GM03348 (cell line): ENCODE data around the gene PPP6C.
"Not testable (repeated sequence)": the region's sequence is repeated elsewhere in the genome, so short reads cannot be mapped to it uniquely, and the experiment has no call there.

Experiments used
- DNase-seq: peaks from one replicate; pipeline ENCODE4 v3.0.0; 2012; ENCODE audit warnings: low spot score

The PPP6C gene

DNA sequence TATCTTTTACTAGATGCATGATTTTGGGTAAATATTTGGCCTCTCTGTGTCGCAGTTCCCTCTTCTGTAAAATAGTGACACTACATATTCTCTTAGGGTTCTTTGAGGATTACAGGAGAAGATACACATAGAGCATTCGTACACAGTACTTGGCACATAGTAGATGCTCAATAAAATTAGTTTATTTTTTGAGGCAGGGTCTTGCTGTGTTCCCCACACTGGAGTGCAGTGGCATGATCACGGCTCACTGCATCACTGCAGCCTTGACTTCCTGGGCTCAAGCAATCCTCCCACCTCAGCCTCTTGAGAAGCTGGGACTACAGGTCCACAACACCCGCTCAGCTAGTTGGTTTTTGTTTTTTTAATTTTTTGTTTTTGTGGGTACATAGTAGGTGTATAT is 47.9 kb downstream of the PPP6C start:
- no peak for DNase-seq

DNA sequence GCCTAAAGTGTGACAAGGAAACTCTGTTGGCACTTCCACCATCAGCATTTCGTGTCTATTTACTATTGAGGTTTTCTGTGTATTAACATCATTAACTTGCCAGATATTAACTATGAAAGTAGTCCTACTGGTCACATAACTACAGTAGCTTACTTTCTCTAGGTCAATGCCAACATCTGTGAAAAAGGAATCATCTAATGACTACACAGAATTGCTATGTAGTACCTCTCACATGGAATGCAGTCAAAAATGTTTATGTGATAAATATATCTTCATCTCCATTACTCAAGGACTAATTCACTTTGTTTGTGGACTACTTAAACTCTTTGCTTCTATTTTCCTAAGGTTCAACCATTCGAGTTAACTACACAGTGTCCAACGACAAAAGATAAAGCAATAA is 48.4 kb downstream of the PPP6C start:
- peak; percentile 58 for DNase-seq

DNA sequence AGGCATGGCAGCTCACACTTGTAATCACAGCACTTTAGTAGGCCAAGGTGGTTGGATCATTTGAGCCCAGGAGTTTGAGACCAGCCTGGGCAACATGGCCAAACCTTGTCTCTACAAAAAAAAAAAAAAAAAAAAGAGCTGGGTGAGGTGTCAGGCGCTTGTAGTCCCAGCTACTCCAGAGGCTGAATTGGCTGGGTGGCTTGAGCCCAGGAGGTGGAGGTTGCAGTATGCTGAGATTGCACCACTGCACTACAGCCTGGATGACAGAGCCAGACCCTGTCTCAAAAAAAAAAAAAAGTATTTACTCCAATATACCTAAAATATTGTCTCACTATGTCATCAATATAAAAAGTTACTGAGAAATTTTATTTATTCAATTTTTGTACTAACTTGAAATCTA is 49.0 kb downstream of the PPP6C start:
- DNase-seq: no peak

- peak; percentile 60 for DNase-seq
Observed at GRCh38 chr9:125137200-125137599, 52.4 kb downstream of the PPP6C start.

GRCh38 chr9:125134976-125135375 is 54.6 kb downstream of the PPP6C start:
- no peak for DNase-seq

- DNase-seq: no peak
Observed at GRCh38 chr9:125133403-125134329, 55.9 kb downstream of the PPP6C start.

GRCh38 chr9:125131778-125132177 is 57.8 kb downstream of the PPP6C start:
- no peak for DNase-seq

DNA sequence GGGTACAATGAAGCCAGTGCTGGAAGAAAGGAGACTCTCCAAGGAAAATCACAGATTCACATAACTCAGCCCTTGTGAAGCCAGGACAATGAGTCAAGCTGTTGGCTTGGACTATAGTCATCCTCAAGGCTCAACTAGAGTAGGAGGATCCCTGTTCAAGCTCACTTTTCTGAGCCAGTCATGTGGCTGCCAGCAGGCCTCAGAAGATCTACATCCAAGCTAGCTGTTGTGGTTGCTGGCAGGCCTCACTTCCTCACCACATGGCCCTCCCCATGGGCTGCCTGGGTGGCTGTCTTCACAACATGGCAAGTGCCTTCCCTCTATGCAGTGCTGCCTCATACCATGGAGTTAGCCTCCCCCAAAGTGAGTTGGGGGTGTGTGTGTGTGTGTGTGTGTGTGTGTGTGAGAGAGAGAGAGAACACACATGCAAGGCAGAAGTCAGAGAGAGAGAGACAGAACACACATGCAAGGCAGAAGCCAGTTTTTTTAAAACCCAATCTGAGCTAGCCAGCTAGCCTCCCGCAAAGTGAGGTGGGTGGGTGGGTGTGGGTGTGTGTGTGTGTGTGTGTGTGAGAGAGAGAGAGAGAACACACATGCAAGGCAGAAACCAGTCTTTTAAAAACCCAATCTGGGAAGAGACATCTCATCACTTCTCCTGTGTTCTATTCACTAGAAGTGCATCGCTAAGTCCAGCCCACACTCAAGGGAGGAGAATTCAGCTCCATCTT is 63.4 kb downstream of the PPP6C start:
- peak; percentile 93 for DNase-seq

DNA sequence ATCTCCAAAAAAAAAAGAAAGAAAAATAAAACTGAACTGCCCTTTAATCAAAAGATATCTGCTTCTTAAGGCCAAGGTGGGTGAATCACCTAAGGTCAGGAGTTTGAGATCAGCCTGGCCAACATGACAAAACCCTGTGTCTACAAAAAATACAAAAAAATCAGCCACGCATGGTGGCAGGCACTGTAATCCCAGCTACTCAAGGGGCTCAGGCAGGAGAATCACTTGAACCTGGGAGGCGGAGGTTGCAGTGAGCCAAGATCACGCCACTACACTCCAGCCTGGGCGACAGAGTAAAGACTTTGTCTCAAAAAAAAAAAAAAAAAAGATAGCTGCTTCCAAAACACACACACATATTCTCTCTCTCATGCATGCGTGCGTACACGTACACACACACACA is 64.1 kb downstream of the PPP6C start:
- no peak for DNase-seq

DNA sequence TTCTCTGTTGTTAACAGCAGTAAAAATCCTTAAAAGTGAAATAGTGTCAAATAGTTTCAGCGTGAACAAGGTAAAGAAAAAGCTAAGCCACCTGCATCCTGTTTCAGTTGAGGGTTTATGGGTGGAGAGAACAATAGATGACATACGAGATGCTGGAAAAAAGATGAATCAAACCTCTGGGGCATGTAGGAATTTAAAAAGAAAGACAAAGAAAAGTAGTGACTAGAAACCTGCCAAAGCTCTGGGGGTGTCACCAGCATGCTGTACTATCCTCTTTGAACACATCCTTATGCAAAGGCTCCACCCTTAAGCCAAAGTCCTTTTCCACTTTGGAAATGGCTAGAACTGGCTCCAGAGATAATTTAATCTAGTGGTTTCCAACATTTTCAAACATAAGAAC is 68.5 kb downstream of the PPP6C start:
- no peak for DNase-seq

DNA sequence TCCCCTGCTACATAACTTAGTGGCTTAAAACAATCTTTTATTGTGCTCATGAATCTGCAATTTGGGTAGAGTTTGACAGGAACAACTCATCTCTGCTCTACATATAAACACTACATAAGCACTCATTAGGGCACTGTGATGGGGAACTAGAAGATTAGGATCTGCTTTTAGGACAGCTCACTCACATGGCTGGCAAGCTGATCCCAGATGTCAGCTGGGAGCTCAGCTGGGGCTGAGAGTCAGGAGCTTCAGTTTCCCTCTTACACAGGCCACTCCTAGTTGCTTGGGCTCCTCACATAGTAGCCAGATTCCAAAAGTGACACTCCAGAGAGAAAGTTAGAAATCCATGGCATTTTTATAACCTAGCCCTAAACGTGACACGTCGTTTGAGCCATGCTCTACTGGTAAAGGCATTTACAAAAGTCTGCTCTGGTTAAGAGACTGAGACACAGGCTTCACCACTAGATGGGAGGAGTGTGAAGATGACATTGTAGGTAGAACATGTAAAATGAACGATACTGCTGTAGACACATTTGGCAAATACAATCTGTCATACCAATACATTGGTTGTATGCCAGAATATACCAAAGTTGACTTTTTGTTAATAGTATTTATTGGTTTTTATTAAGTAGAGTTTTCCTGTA is 69.8 kb downstream of the PPP6C start:
- DNase-seq: peak; percentile 51

- not testable (repeated sequence) for DNase-seq
Observed at GRCh38 chr9:125118696-125119095, 70.9 kb downstream of the PPP6C start.

GRCh38 chr9:125114503-125114902 is 75.1 kb downstream of the PPP6C start:
- DNase-seq: not testable (repeated sequence)

DNA sequence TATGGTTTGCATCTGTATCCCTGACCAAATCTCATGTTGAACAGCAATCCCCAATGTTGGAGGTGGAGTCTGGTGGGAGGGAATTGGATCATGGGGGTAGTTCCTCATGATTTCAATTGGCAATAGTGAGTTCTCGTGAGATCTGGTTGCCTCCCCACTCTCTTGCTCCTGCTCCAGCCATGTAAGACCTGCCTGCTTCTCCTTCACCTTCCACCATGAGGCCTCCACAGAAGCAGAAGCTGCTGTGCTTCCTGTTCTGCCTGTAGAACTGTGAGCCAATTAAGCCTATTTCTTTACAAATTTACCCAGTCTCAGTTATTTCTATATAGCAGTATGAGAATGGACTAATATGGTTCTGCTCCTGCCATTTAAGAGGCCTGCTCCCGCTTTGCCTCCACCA is 79.1 kb downstream of the PPP6C start:
- no peak for DNase-seq

GRCh38 chr9:125108541-125108940 is 81.1 kb downstream of the PPP6C start:
- not testable (repeated sequence) for DNase-seq

DNA sequence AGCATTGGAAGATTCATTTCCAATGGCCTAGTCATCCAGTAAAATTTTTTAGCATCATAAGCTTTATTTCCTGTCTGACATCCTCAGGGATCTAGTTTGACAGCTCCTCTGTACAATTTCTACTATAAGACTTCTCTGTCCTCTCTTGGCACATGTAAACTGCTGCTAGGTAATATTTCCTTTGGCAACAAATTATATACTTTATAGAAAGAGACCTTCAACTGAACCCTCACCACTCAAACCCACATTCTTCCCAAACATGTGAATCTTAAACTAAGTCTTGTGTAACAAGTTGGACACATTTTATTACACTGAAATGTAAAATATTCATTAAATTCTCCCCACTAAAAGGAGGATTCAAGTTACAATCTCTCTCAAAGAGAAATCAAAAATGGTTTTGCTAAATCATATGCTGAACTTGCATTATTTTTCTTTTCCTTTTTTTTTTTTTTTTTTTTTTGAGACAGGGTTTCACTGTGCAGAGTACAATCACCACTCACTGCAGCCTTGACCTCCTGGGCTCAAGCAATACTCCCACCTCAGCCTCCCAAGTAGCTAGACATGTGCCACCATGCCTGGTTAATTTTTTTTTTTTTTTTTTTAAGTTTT is 83.2 kb downstream of the PPP6C start:
- DNase-seq: peak; percentile 49

DNA sequence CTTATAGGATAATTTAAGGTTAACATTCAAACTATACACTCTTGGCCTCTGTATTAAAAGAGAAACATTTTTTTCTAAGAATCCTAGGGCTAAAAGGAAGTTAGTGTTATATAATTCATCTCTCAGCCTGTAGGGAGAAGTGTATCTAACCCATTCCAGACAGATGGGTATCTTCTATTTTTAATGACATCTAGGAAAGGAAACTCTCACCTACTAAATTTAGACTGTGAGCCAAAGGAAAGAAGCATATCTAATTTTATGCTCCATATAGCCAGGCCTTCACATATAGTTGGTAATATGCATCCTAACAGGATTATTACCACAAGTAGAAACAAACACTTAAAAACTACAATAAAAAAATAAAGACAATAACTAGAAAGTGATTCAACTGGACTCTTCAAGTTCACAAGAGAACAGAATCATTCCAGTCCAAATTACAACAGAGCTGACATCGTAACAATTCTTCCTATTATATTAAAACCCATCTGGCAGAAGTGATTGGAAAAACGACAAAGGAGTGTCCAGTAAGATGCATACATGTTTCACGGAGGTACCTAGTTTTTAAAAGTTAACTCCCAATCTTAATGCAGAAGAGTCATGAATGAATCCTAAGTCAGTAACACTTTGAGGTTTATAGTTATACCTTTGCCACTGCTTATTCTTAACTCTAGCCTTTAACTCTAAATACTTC is 85.7 kb downstream of the PPP6C start:
- no peak for DNase-seq

- no peak for DNase-seq
Observed at GRCh38 chr9:125103021-125103420, 86.6 kb downstream of the PPP6C start.

DNA sequence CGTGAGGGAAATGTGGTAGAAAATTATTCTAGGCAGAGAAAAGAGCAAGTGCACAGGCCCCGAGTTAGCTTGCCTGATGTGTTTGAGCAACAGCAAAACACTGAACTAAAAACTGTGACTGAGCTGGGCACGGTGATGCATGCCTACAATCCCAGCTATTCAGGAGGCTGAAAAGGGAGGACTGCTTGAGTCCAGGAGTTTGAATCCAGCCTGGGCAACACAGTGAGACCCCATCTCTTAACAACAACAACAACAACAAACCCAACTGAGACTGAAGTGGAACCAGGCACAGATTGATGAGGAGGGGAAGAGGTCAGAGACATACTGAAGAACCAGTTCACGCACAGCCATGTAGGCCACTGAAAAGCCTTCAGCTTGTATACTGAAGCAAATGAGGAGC is 88.8 kb downstream of the PPP6C start:
- DNase-seq: no peak

- DNase-seq: no peak
Observed at GRCh38 chr9:125099816-125100215, 89.8 kb downstream of the PPP6C start.
